ENCODE measurements around the gene CAPN7.

- TF ChIP-seq CTCF (IDR thresholded peaks at IDR 0.05; ENCODE audit: low read length): no peak
- TF ChIP-seq EZH2 (optimal IDR thresholded peaks at IDR 0.05; ENCODE audit: low read depth, low read length): no peak
- no peak for TF ChIP-seq EZH2phosphoT487 (IDR thresholded peaks at IDR 0.05; ENCODE audit: low read length)
Measured at GRCh38 chr3:15211937-15212336, 5.9 kb downstream of the CAPN7 start.
